ENCODE results near the gene C19orf67. TPM values are rescaled to one million over a fixed set of nuclear protein-coding genes. Genes with fewer than 3 reads are reported as not detected.

Gene C19orf67
- total RNA-seq, 1 experiment from 2014 or later, result not detected

GRCh38 chr19:14097532-14098151, 12.1 kb upstream of the C19orf67 start:
- peak; percentile 40; the same call in 1 of the 2 replicates for ATAC-seq
- TF ChIP-seq CTCF (conservative IDR thresholded peaks at IDR 0.05; ENCODE audit: low read depth, low read length) (peak; percentile 43), EZH2 (IDR thresholded peaks at IDR 0.05; ENCODE audit: low read length, unreplicated experiment) (no peak)
- no TSS peak for BruUV-seq (replicated peaks)

GRCh38 chr19:14096272-14096992, 10.8 kb upstream of the C19orf67 start:
- Histone ChIP-seq H4K20me1 (ENCODE audit: low read length) (no peaks in the 10 kb centered on the region), H3K4me2 (ENCODE audit: low read length) (no peak overlapping the region), H3F3A (ENCODE audit: low read length, unreplicated experiment) (no peaks in the 10 kb centered on the region), H3K9ac (ENCODE audit: low read length) (no peak overlapping the region), H2AFZ (ENCODE audit: low read length) (no peak overlapping the region), H3K9me2 (replicated peaks; ENCODE audit: low read length) (no peaks in the 10 kb centered on the region), H3K9me3 (ENCODE audit: low read length) (peaks cover 7% of the 10 kb centered on the region; the same call in 1 of the 2 replicates), H3K27me3 (ENCODE audit: low read length) (no peaks in the 10 kb centered on the region), H3K4me1 (ENCODE audit: insufficient read depth, low read length) (peaks cover 8% of the 10 kb centered on the region; the same call in 1 of the 2 replicates), H3K36me3 (ENCODE audit: low read depth, low read length) (peaks cover 14% of the 10 kb centered on the region), H3K4me3 (ENCODE audit: low read length) (no peak overlapping the region), H3K27ac (ENCODE audit: low read length) (no peak overlapping the region), H3K79me2 (ENCODE audit: low read length) (no peaks in the 10 kb centered on the region)
- no TSS peak for BruUV-seq (replicated peaks)
- no peak for DNase-seq
- ChIA-PET POLR2A (ENCODE audit: unreplicated experiment) (no interaction called here), CTCF (interaction anchor here (0.7 kb wide), 1 partner anchor 24 kb away, joined by 3 read pairs; the partner anchor contains the start of gene MISP3)
- TF ChIP-seq EZH2 (IDR thresholded peaks at IDR 0.05; ENCODE audit: low read length, unreplicated experiment) (no peak), CTCF (conservative IDR thresholded peaks at IDR 0.05; ENCODE audit: low read depth, low read length) (peak; percentile 49)
- peak; percentile 23; the same call in 1 of the 2 replicates for ATAC-seq
- intact Hi-C loops (cut with micrococcal nuclease), result no loop called here

More at GRCh38 chr19:14097532-14098151, 12.1 kb upstream of the C19orf67 start:
- no peaks in the 10 kb centered on the region for H3K9me2 ChIP-seq (replicated peaks; ENCODE audit: low read length)
- no peak overlapping the region for H3K4me2 ChIP-seq (ENCODE audit: low read length)
- no peak overlapping the region for H3K9ac ChIP-seq (ENCODE audit: low read length)
- no peak overlapping the region for H3K4me3 ChIP-seq (ENCODE audit: low read length)
- CTCF ChIA-PET, result no interaction called here
- H4K20me1 ChIP-seq (ENCODE audit: low read length), result no peaks in the 10 kb centered on the region
- peaks cover 5% of the 10 kb centered on the region; the same call in 1 of the 2 replicates for H3K4me1 ChIP-seq (ENCODE audit: insufficient read depth, low read length)
- no peak overlapping the region for H3K27ac ChIP-seq (ENCODE audit: low read length)
- POLR2A ChIA-PET (ENCODE audit: unreplicated experiment), result no interaction called here
- H3K36me3 ChIP-seq (ENCODE audit: low read depth, low read length), result peaks cover 19% of the 10 kb centered on the region
- peaks cover 7% of the 10 kb centered on the region; the same call in 1 of the 2 replicates for H3K9me3 ChIP-seq (ENCODE audit: low read length)
- H2AFZ ChIP-seq (ENCODE audit: low read length), result no peak overlapping the region
- H3K27me3 ChIP-seq (ENCODE audit: low read length), result no peaks in the 10 kb centered on the region
- DNase-seq, result no peak
- no peaks in the 10 kb centered on the region for H3K79me2 ChIP-seq (ENCODE audit: low read length)
- intact Hi-C loops (cut with micrococcal nuclease), result no loop called here
- no peaks in the 10 kb centered on the region for H3F3A ChIP-seq (ENCODE audit: low read length, unreplicated experiment)

GRCh38 chr19:14094854-14095253, 9.3 kb upstream of the C19orf67 start:
- no peak overlapping the region for H3K4me3 ChIP-seq (ENCODE audit: low read length)
- POLR2A ChIA-PET (ENCODE audit: unreplicated experiment), result no interaction called here
- H3K4me1 ChIP-seq (ENCODE audit: insufficient read depth, low read length), result peaks cover 8% of the 10 kb centered on the region; the same call in 1 of the 2 replicates
- H2AFZ ChIP-seq (ENCODE audit: low read length), result no peak overlapping the region
- intact Hi-C loops (cut with micrococcal nuclease), result no loop called here
- no TSS peak for BruUV-seq (replicated peaks)
- H3K36me3 ChIP-seq (ENCODE audit: low read depth, low read length), result peaks cover 6% of the 10 kb centered on the region; the same call in 1 of the 2 replicates
- no peaks in the 10 kb centered on the region for H3K27me3 ChIP-seq (ENCODE audit: low read length)
- H3K9me2 ChIP-seq (replicated peaks; ENCODE audit: low read length), result no peaks in the 10 kb centered on the region
- H3K4me2 ChIP-seq (ENCODE audit: low read length), result no peak overlapping the region
- CTCF ChIA-PET, result no interaction called here
- DNase-seq (no peak), ATAC-seq (no peak)
- H4K20me1 ChIP-seq (ENCODE audit: low read length), result no peaks in the 10 kb centered on the region
- no peak overlapping the region for H3K9ac ChIP-seq (ENCODE audit: low read length)
- H3F3A ChIP-seq (ENCODE audit: low read length, unreplicated experiment), result no peaks in the 10 kb centered on the region
- peaks cover 7% of the 10 kb centered on the region; the same call in 1 of the 2 replicates for H3K9me3 ChIP-seq (ENCODE audit: low read length)
- TF ChIP-seq EZH2 (IDR thresholded peaks at IDR 0.05; ENCODE audit: low read length, unreplicated experiment), result no peak
- TF ChIP-seq EZH2phosphoT487 (IDR thresholded peaks at IDR 0.05; ENCODE audit: borderline replicate concordance, low read length), result no peak
- no peak for TF ChIP-seq CTCF (conservative IDR thresholded peaks at IDR 0.05; ENCODE audit: low read depth, low read length)
- H3K27ac ChIP-seq (ENCODE audit: low read length), result no peak overlapping the region
- no peaks in the 10 kb centered on the region for H3K79me2 ChIP-seq (ENCODE audit: low read length)
